ENCODE results near the gene RTP5. TPM values are rescaled to one million over a fixed set of nuclear protein-coding genes. Genes with fewer than 3 reads are reported as not detected.

Gene RTP5
- total and polyA plus RNA-seq, 2 experiments from 2014 or later = not detected

GRCh38 chr2:241863536-241863954 lies 6.0 kb upstream of the RTP5 start:
- DNase-seq (ENCODE audit: low spot score) = no peak
- no peak overlapping the region for H3K4me3 ChIP-seq
- H3K36me3 ChIP-seq (replicated peaks; ENCODE audit: insufficient read depth, low read depth) = no peaks in the 10 kb centered on the region
- 88% methylated on average over 28 of the region's 29 CpGs for WGBS (ENCODE audit: low lambda C conversion rate, missing lambda C conversion rate)
- no peaks in the 10 kb centered on the region for H4K20me1 ChIP-seq (ENCODE audit: insufficient read depth, poor library complexity, severe bottlenecking)
- TF ChIP-seq CTCF (IDR thresholded peaks at IDR 0.05; ENCODE audit: poor library complexity) (no peak), EZH2phosphoT487 (IDR thresholded peaks at IDR 0.05; ENCODE audit: low read depth, severe bottlenecking, unreplicated experiment) (no peak), EZH2 (IDR thresholded peaks at IDR 0.05; ENCODE audit: borderline replicate concordance) (no peak)
- no peak overlapping the region for H3K4me2 ChIP-seq
- peaks cover 10% of the 10 kb centered on the region for H3K4me1 ChIP-seq (ENCODE audit: insufficient read depth)
- no peak overlapping the region for H3K27ac ChIP-seq
- no peaks in the 10 kb centered on the region for H3K9me3 ChIP-seq (ENCODE audit: low read depth)
- no peak overlapping the region for H2AFZ ChIP-seq
- H3K79me2 ChIP-seq = no peaks in the 10 kb centered on the region
- H3K9me2 ChIP-seq (replicated peaks; ENCODE audit: insufficient read depth) = no peaks in the 10 kb centered on the region
- H3K27me3 ChIP-seq = no peaks in the 10 kb centered on the region

DNA sequence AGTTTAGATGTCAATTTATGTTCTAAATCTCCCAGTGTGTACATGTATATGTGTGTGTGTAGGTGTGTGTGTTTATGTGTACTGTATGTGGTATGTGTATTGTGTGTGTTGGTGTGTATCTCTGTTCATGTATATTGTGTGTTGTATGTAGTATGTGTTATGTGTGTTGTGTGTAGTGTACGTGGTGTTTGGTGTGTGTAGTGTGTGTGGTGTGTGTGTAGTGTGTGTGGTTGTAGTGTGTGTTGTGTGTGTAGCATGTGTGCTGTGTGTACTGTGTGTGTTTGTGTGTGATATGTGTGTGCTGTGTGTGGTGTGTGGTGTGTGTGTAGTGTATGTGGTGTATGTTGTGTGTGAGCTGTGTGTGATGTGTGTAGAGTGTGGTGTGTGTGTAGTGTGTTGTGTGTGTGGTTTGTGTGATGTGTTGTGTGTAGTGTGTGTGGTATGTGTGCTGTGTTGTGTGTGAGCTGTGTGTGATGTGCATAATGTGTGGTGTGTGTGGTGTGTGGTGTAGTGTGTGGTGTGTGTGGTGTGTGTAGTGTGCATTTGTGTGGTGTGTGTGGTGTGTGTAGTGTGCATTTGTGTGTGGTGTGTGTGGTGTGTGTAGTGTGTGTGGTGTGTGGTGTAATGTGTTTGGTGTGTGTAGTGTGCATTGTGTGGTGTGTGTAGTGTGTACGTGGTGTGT lies 5.2 kb upstream of the RTP5 start:
- DNase-seq (ENCODE audit: low spot score) = no peak
- Histone ChIP-seq H3K27ac (no peak overlapping the region), H3K4me2 (no peak overlapping the region), H3K4me1 (ENCODE audit: insufficient read depth) (peaks cover 7% of the 10 kb centered on the region), H2AFZ (no peak overlapping the region), H3K4me3 (no peak overlapping the region), H3K79me2 (no peaks in the 10 kb centered on the region), H3K27me3 (no peaks in the 10 kb centered on the region), H3K9me3 (ENCODE audit: low read depth) (no peaks in the 10 kb centered on the region), H3K9me2 (replicated peaks; ENCODE audit: insufficient read depth) (no peaks in the 10 kb centered on the region), H4K20me1 (ENCODE audit: insufficient read depth, poor library complexity, severe bottlenecking) (no peaks in the 10 kb centered on the region), H3K36me3 (replicated peaks; ENCODE audit: insufficient read depth, low read depth) (no peaks in the 10 kb centered on the region)
- WGBS (ENCODE audit: low lambda C conversion rate, missing lambda C conversion rate) = 94% methylated on average over 1 of the region's 2 CpGs
- TF ChIP-seq EZH2 (IDR thresholded peaks at IDR 0.05; ENCODE audit: borderline replicate concordance) = no peak

GRCh38 chr2:241864850-241865213 lies 4.7 kb upstream of the RTP5 start:
- H3K27ac ChIP-seq = no peak overlapping the region
- no peaks in the 10 kb centered on the region for H3K36me3 ChIP-seq (replicated peaks; ENCODE audit: insufficient read depth, low read depth)
- no peak overlapping the region for H2AFZ ChIP-seq
- H4K20me1 ChIP-seq (ENCODE audit: insufficient read depth, poor library complexity, severe bottlenecking) = no peaks in the 10 kb centered on the region
- H3K4me1 ChIP-seq (ENCODE audit: insufficient read depth) = peaks cover 5% of the 10 kb centered on the region
- no peak overlapping the region for H3K4me2 ChIP-seq
- no peaks in the 10 kb centered on the region for H3K9me2 ChIP-seq (replicated peaks; ENCODE audit: insufficient read depth)
- H3K4me3 ChIP-seq = no peak overlapping the region
- no peaks in the 10 kb centered on the region for H3K9me3 ChIP-seq (ENCODE audit: low read depth)
- 97% methylated on average over 5 of the region's 5 CpGs for WGBS (ENCODE audit: low lambda C conversion rate, missing lambda C conversion rate)
- no peaks in the 10 kb centered on the region for H3K79me2 ChIP-seq
- H3K27me3 ChIP-seq = no peaks in the 10 kb centered on the region
- no peak for DNase-seq (ENCODE audit: low spot score)
- TF ChIP-seq CTCF (IDR thresholded peaks at IDR 0.05; ENCODE audit: poor library complexity) = no peak
- no peak for TF ChIP-seq EZH2phosphoT487 (IDR thresholded peaks at IDR 0.05; ENCODE audit: low read depth, severe bottlenecking, unreplicated experiment)
- no peak for TF ChIP-seq EZH2 (IDR thresholded peaks at IDR 0.05; ENCODE audit: borderline replicate concordance)

- H3K79me2 ChIP-seq = no peaks in the 10 kb centered on the region
- TF ChIP-seq CTCF (IDR thresholded peaks at IDR 0.05; ENCODE audit: poor library complexity) (no peak), EZH2 (IDR thresholded peaks at IDR 0.05; ENCODE audit: borderline replicate concordance) (no peak), EZH2phosphoT487 (IDR thresholded peaks at IDR 0.05; ENCODE audit: low read depth, severe bottlenecking, unreplicated experiment) (no peak)
- H2AFZ ChIP-seq = no peak overlapping the region
- H3K4me1 ChIP-seq (ENCODE audit: insufficient read depth) = peaks cover 5% of the 10 kb centered on the region
- no peaks in the 10 kb centered on the region for H4K20me1 ChIP-seq (ENCODE audit: insufficient read depth, poor library complexity, severe bottlenecking)
- no peak overlapping the region for H3K4me2 ChIP-seq
- H3K9me2 ChIP-seq (replicated peaks; ENCODE audit: insufficient read depth) = no peaks in the 10 kb centered on the region
- 95% methylated on average over 2 of the region's 3 CpGs for WGBS (ENCODE audit: low lambda C conversion rate, missing lambda C conversion rate)
- H3K9me3 ChIP-seq (ENCODE audit: low read depth) = no peaks in the 10 kb centered on the region
- H3K27ac ChIP-seq = no peak overlapping the region
- DNase-seq (ENCODE audit: low spot score) = no peak
- no peaks in the 10 kb centered on the region for H3K36me3 ChIP-seq (replicated peaks; ENCODE audit: insufficient read depth, low read depth)
- no peaks in the 10 kb centered on the region for H3K27me3 ChIP-seq
- H3K4me3 ChIP-seq = no peak overlapping the region
Observed at GRCh38 chr2:241865416-241865956, 4.0 kb upstream of the RTP5 start.
